ENCODE measurements around the gene FAM117A. TPM values are rescaled to one million over a fixed set of nuclear protein-coding genes. Genes with fewer than 3 reads are reported as not detected.
A peak's percentile ranks its signal among the peaks of the same experiment; 100 is the strongest.

FAM117A gene
- total and polyA plus RNA-seq, 2 donors (not counting 1 experiment from before 2014, with no cell fraction given), result 93.4 to 162 TPM

GRCh38 chr17:49739641-49740271, 24.2 kb downstream of the FAM117A start:
- peak overlapping the region; percentile 66 for H3K9ac ChIP-seq (ENCODE audit: low read length)
- H2AFZ ChIP-seq (ENCODE audit: insufficient read depth, low read depth, low read length, poor library complexity, severe bottlenecking), result peak overlapping the region; percentile 68
- H3K27ac Mint-ChIP-seq, result peak overlapping the region; percentile 100

More at GRCh38 chr17:49739641-49740271, 24.2 kb downstream of the FAM117A start:
- 12% methylated on average over 3 of the region's 7 CpGs for WGBS (ENCODE audit: insufficient coverage)
- ATAC-seq (ENCODE audit: low read depth), result peak; percentile 96
- peak overlapping the region; percentile 95 for H3K4me3 Mint-ChIP-seq
- H3K79me2 ChIP-seq (ENCODE audit: control insufficient read depth, insufficient read depth, low read length), result peaks cover 96% of the 10 kb centered on the region
- H4K20me1 ChIP-seq (ENCODE audit: control insufficient read depth, insufficient read depth, low read length, poor library complexity, severe bottlenecking), result no peaks in the 10 kb centered on the region
- ChIA-PET CTCF (interaction anchor here (0.7 to 3.1 kb wide), 6 partner anchors 11 to 46 kb away, joined by 3 to 19 read pairs (median 3); partner anchors contain the start of gene SLC35B1), POLR2A (interaction anchor here (0.6 to 4.5 kb wide), 7 partner anchors 9 to 63 kb away, joined by 3 to 55 read pairs (median 5); partner anchors contain the start of genes FAM117A and KAT7)
- peak overlapping the region; percentile 89 to 98 for H3K27ac ChIP-seq (ENCODE audit: low read length in 2 of 2)
- peak overlapping the region; percentile 76 for H3K4me2 ChIP-seq (replicated peaks; ENCODE audit: low read depth, low read length, poor library complexity, severe bottlenecking)
- H3K4me1 Mint-ChIP-seq, result peaks cover 85% of the 10 kb centered on the region
- peak; percentile 97 for DNase-seq
- H3K4me1 ChIP-seq (ENCODE audit: control insufficient read depth in 2 of 2, insufficient read depth in 2 of 2, low read length in 2 of 2), result peaks cover 76 to 84% of the 10 kb centered on the region in 2 donors
- H3K9me3 ChIP-seq (ENCODE audit: control extremely low read depth in 1 of 3, control insufficient read depth in 2 of 3, insufficient read depth in 1 of 3, low read length in 2 of 3), result no peaks in the 10 kb centered on the region
- H3K9me3 Mint-ChIP-seq (ENCODE audit: insufficient read depth), result no peaks in the 10 kb centered on the region
- intact Hi-C loops (cut with micrococcal nuclease), result loop anchor here (1.0 kb wide), 5 partner anchors 8 to 61 kb away; partner anchors contain the start of genes FAM117A, KAT7 and SPOP
- H3K4me3 ChIP-seq (ENCODE audit: control extremely low read depth in 1 of 5, extremely low read depth in 1 of 5, insufficient read depth in 1 of 5, low read depth in 2 of 5, low read length in 4 of 5), result peak overlapping the region; percentile 4 to 57 (median 52)
- TF ChIP-seq CTCF (IDR thresholded peaks at IDR 0.05) (no peak), EZH2 (IDR thresholded peaks at IDR 0.05; ENCODE audit: borderline replicate concordance, insufficient read depth, low read depth, low read length, poor library complexity, severe bottlenecking) (no peak)
- peaks cover 0 to 14% of the 10 kb centered on the region in 2 experiments for H3K36me3 ChIP-seq (replicated peaks in 1 of 2; ENCODE audit: control extremely low read depth in 1 of 2, control insufficient read depth in 1 of 2, extremely low read depth in 1 of 2, insufficient read depth in 2 of 2, low read length in 1 of 2)
- no peaks in the 10 kb centered on the region for H3K27me3 Mint-ChIP-seq
- no peaks in the 10 kb centered on the region for H3K27me3 ChIP-seq (replicated peaks in 1 of 4; ENCODE audit: control extremely low read depth in 1 of 4, control insufficient read depth in 3 of 4, insufficient read depth in 4 of 4, low read length in 3 of 4)

All from B cell (primary cell).